HEK293 (cell line): ENCODE measurements around the gene NKX1-1.

Experiments used
- CTCF ChIA-PET: fragments of 350-600 bp; formaldehyde crosslinking; extraction: SDS; loops from one replicate; lab custom pipeline; 2021; ENCODE audit warnings: antibody characterized with exemption; lab: Yijun Ruan, JAX
- POLR2A ChIA-PET: fragments of 300-600 bp; formaldehyde crosslinking; extraction: SDS; loops from one replicate; lab custom pipeline; 2020; ENCODE audit warnings: antibody characterized with exemption, inconsistent platforms; lab: Yijun Ruan, JAX
- H3K27ac ChIP-seq: fragments of 200-500 bp; sonication (Bioruptor generic); 2 replicates; pipeline ENCODE4 v1.5.1; 2014; ENCODE audit warnings: low read depth, low read length, control low read depth, inconsistent platforms; ENCODE audit errors: extremely low read depth
- H3K36me3 ChIP-seq, 2 experiments: fragments of 200-500 bp in 1 of 2; sonication (Bioruptor generic) in 1 of 2; 1 replicate in 1 of 2; 2 replicates in 1 of 2; pipeline ENCODE4 v1.5.1; 2014 to 2017; ENCODE audit warnings: inconsistent platforms in 2 of 2, low read length in 2 of 2; ENCODE audit not compliant: control insufficient read depth in 2 of 2, insufficient read depth in 1 of 2
- H3K4me1 ChIP-seq: fragments of 200-500 bp; sonication (Bioruptor generic); 2 replicates; pipeline ENCODE4 v1.5.1; 2014; ENCODE audit warnings: mild to moderate bottlenecking, low read length, inconsistent platforms; ENCODE audit not compliant: control insufficient read depth, insufficient read depth
- H3K4me3 ChIP-seq: 2 replicates; pipeline ENCODE4 v1.5.1; 2011; ENCODE audit warnings: low read depth, mild to moderate bottlenecking, control low read depth, low read length, moderate library complexity
- H3K9me3 ChIP-seq: fragments of 200-500 bp; sonication (Bioruptor generic); 2 replicates; pipeline ENCODE4 v1.5.1; 2014; ENCODE audit warnings: low read depth, low read length, inconsistent platforms; ENCODE audit not compliant: control insufficient read depth, insufficient read depth
- CTCF ChIP-seq: fragments of 450-650 bp; formaldehyde crosslinking; IDR thresholded peaks from 2 replicates; pipeline ENCODE4 v1.5.1; 2016; ENCODE audit warnings: missing biosample characterization, missing genetic modification characterization
- HOXD13 ChIP-seq: sonication (generic); formaldehyde crosslinking; IDR thresholded peaks from 2 replicates; pipeline ENCODE4 v1.8.0; 2022; ENCODE audit warnings: missing genetic modification reagents, borderline replicate concordance
- OVOL3 ChIP-seq: fragments of 450-650 bp; formaldehyde crosslinking; IDR thresholded peaks from 2 replicates; pipeline ENCODE4 v1.5.1; 2016; ENCODE audit warnings: missing biosample characterization, missing genetic modification characterization
- PRDM2 ChIP-seq: fragments of 450-650 bp; formaldehyde crosslinking; IDR thresholded peaks from 2 replicates; pipeline ENCODE4 v1.5.1; 2016; ENCODE audit warnings: missing biosample characterization, missing genetic modification characterization, borderline replicate concordance
- SP3 ChIP-seq: fragments of 450-650 bp; formaldehyde crosslinking; IDR thresholded peaks from 2 replicates; pipeline ENCODE4 v1.5.1; 2016; ENCODE audit warnings: missing biosample characterization, missing genetic modification characterization
- ZBTB1 ChIP-seq: fragments of 450-650 bp; formaldehyde crosslinking; IDR thresholded peaks from 2 replicates; pipeline ENCODE4 v1.5.1; 2016; ENCODE audit warnings: missing biosample characterization, missing genetic modification characterization
- ZBTB26 ChIP-seq: fragments of 450-650 bp; formaldehyde crosslinking; optimal IDR thresholded peaks from 2 replicates; pipeline ENCODE3; 2016; ENCODE audit warnings: missing biosample characterization, mild to moderate bottlenecking, missing genetic modification characterization
- ZFP37 ChIP-seq: fragments of 450-650 bp; formaldehyde crosslinking; IDR thresholded peaks from 2 replicates; pipeline ENCODE4 v1.5.1; 2016; ENCODE audit warnings: missing biosample characterization, missing genetic modification characterization
- ZNF132 ChIP-seq: fragments of 450-650 bp; formaldehyde crosslinking; IDR thresholded peaks from 2 replicates; pipeline ENCODE4 v1.5.1; 2017; ENCODE audit warnings: missing biosample characterization, missing genetic modification characterization, borderline replicate concordance
- ZNF157 ChIP-seq: fragments of 450-650 bp; formaldehyde crosslinking; IDR thresholded peaks from 2 replicates; pipeline ENCODE4 v1.5.1; 2016; ENCODE audit warnings: missing biosample characterization, missing genetic modification characterization
- ZNF19 ChIP-seq: fragments of 450-650 bp; formaldehyde crosslinking; IDR thresholded peaks from 2 replicates; pipeline ENCODE4; 2016; ENCODE audit warnings: missing biosample characterization, missing genetic modification characterization, low read depth
- ZNF2 ChIP-seq: fragments of 450-650 bp; formaldehyde crosslinking; IDR thresholded peaks from 2 replicates; pipeline ENCODE4 v1.5.1; 2016; ENCODE audit warnings: missing biosample characterization, missing genetic modification characterization
- ZNF23 ChIP-seq: fragments of 450-650 bp; formaldehyde crosslinking; IDR thresholded peaks from 2 replicates; pipeline ENCODE4 v1.5.1; 2016; ENCODE audit warnings: missing biosample characterization, missing genetic modification characterization, borderline replicate concordance
- ZNF398 ChIP-seq: fragments of 450-650 bp; formaldehyde crosslinking; IDR thresholded peaks from 2 replicates; pipeline ENCODE4 v1.5.1; 2017; ENCODE audit warnings: missing biosample characterization, missing genetic modification characterization
- ZNF433 ChIP-seq: fragments of 450-650 bp; formaldehyde crosslinking; IDR thresholded peaks from 2 replicates; pipeline ENCODE4 v1.5.1; 2016; ENCODE audit warnings: missing biosample characterization, missing genetic modification characterization, low read depth
- ZNF501 ChIP-seq: fragments of 450-650 bp; formaldehyde crosslinking; IDR thresholded peaks from 2 replicates; pipeline ENCODE4 v1.5.1; 2016; ENCODE audit warnings: missing biosample characterization, missing genetic modification characterization
- ZNF549 ChIP-seq: fragments of 450-650 bp; IDR thresholded peaks from 2 replicates; pipeline ENCODE4 v1.5.1; 2018; ENCODE audit warnings: missing biosample characterization, missing genetic modification characterization, mild to moderate bottlenecking, inconsistent platforms, moderate library complexity
- ZNF658 ChIP-seq: fragments of 450-650 bp; formaldehyde crosslinking; IDR thresholded peaks from 2 replicates; pipeline ENCODE4; 2016; ENCODE audit warnings: missing biosample characterization, missing genetic modification characterization
- ZNF664 ChIP-seq: fragments of 450-650 bp; formaldehyde crosslinking; IDR thresholded peaks from 2 replicates; pipeline ENCODE4 v1.5.1; 2016; ENCODE audit warnings: missing biosample characterization, missing genetic modification characterization
- ZNF785 ChIP-seq: fragments of 450-650 bp; formaldehyde crosslinking; IDR thresholded peaks from 2 replicates; pipeline ENCODE4 v1.5.1; 2016; ENCODE audit warnings: missing biosample characterization, missing genetic modification characterization
- ZNF792 ChIP-seq: fragments of 450-650 bp; formaldehyde crosslinking; IDR thresholded peaks from 2 replicates; pipeline ENCODE4 v1.5.1; 2016; ENCODE audit warnings: missing biosample characterization, missing genetic modification characterization

NKX1-1 gene

GRCh38 chr4:1358421-1359143 is 47.7 kb downstream of the NKX1-1 start:
- ChIA-PET CTCF (no interaction called here), POLR2A (no interaction called here)
- TF ChIP-seq ZNF2 (tag by site-specific recombination), result no peak
- no peak for TF ChIP-seq ZBTB26 (tag by site-specific recombination)
- TF ChIP-seq ZNF433 (tag by site-specific recombination), result no peak
- TF ChIP-seq ZNF132 (tag by site-specific recombination), result no peak
- no peak for TF ChIP-seq CTCF
- no peak for TF ChIP-seq SP3 (tag by site-specific recombination)
- no peak for TF ChIP-seq ZNF19 (tag by site-specific recombination)
- no peak for TF ChIP-seq ZNF792 (tag by site-specific recombination)
- TF ChIP-seq ZNF549, result no peak
- no peak for TF ChIP-seq ZNF157 (tag by site-specific recombination)
- TF ChIP-seq ZNF501 (tag by site-specific recombination), result no peak
- no peak for TF ChIP-seq ZFP37 (tag by site-specific recombination)
- TF ChIP-seq OVOL3 (tag by site-specific recombination), result no peak
- TF ChIP-seq HOXD13 (CRISPR knock-in tag), result no peak
- Histone ChIP-seq H3K27ac (no peak overlapping the region), H3K9me3 (no peaks in the 10 kb centered on the region), H3K4me1 (no peaks in the 10 kb centered on the region), H3K36me3 (peaks cover 0 to 68% of the 10 kb centered on the region in 2 experiments; a peak in 1 of 3 replicates), H3K4me3 (no peak overlapping the region)

- POLR2A ChIA-PET, result no interaction called here
- H3K9me3 ChIP-seq, result no peaks in the 10 kb centered on the region
- H3K4me1 ChIP-seq, result no peaks in the 10 kb centered on the region
- peaks cover 0 to 76% of the 10 kb centered on the region in 2 experiments; a peak in 1 of 3 replicates for H3K36me3 ChIP-seq
- no peak overlapping the region for H3K4me3 ChIP-seq
- no peak overlapping the region for H3K27ac ChIP-seq
- CTCF ChIA-PET, result no interaction called here
- no peak for TF ChIP-seq ZNF785 (tag by site-specific recombination)
- no peak for TF ChIP-seq ZNF664
- no peak for TF ChIP-seq ZBTB1 (tag by site-specific recombination)
- TF ChIP-seq ZNF658 (tag by site-specific recombination), result no peak
- TF ChIP-seq ZNF23 (tag by site-specific recombination), result no peak
- no peak for TF ChIP-seq ZNF398 (tag by site-specific recombination)
- no peak for TF ChIP-seq PRDM2 (tag by site-specific recombination)
These were observed 48.6 kb downstream of the NKX1-1 start for GRCh38 chr4:1357356-1358248.
